ENCODE results near the gene S100A5.
"Not testable (repeated sequence)": the region's sequence is repeated elsewhere in the genome, so short reads cannot be mapped to it uniquely, and the experiment has no call there.

The S100A5 gene

DNA sequence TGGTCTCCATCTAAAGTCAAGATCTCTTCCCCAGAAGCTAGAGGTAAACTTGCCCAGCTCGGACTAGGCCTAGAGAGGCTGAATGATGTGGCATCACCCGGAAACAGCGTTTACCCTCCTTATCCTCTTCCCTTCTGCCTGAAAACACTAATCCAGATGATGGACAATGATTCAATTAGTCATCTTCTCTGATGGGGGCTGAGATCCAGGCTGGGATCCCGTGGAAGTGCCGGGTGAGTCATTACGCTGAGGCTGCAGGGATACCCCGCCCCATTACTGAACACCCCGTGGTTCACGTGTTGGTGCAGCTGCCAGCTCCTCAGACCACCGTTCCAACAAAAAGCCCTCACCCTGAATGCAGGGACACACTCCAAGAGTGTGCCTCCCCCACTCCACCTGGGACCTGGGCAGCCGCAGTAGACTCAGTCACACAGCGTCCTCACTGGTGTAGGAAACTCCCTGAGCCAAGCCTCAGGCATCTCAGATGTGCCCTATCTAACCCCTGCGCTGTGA lies 7.0 kb downstream of the S100A5 start:
- DNase-seq (ENCODE audit: low read depth, low spot score) = no peak

- DNase-seq (ENCODE audit: low read depth, low spot score) = peak; percentile 74
These were observed 7.8 kb downstream of the S100A5 start for GRCh38 chr1:153532769-153533599.

DNA sequence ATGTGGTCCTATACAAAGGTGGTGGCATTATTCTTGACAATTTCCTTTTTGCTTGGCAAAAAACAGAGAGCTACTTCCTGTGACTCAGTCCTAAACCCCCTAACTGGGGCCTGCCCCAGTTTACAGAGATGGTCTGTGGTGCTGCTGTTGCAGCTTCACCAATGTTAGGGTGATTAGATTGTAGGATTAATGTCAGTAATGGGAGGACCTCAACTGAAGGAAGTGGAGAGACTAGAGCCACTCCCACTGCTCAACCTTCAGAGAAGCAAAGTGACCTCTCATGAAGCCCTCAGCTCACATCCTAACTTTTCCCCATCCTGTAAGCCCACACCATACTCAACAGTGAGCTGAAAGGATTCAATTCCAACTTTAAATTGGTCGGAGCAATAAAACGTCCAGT lies 8.6 kb downstream of the S100A5 start:
- DNase-seq (ENCODE audit: low read depth, low spot score) = no peak

DNA sequence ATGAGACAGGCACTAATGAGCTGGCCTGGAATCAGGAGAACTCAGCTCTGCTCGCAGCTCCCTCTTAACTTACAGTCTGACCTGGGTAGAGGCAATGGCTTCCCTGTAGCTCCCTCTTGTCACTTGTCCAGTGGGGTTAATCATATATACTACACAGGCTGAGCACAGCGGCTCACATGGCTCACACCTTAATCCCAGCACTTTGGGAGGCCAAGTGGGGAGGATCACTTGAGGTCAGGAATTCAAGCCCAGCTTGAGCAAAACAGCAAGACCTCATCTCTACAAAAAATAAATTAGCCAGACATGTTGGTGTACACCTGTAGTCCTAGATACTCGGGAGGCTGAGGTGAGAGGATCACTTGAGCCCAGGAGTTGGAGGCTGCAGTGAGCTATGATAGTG lies 9.1 kb downstream of the S100A5 start:
- DNase-seq (ENCODE audit: low read depth, low spot score) = no peak

DNA sequence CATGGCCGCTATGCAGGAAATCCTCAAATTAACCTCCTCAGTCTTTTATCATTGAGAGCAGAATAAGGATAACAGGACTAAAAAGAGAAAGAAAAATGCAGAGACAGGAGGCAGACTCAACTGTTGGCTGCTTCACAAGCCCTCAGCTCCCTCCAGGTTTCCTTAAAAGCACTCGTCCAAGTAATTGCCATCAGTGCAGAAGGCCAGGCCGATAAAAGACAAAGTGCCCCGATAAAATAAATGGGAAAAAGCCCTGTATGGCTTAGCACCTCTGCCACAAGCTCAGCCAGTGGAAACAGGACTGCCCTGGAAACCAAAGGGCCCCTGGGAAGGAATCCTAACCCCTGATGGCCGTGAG lies 13.1 kb downstream of the S100A5 start:
- no peak for DNase-seq (ENCODE audit: low read depth, low spot score)

- DNase-seq (ENCODE audit: low read depth, low spot score) = no peak
These were observed 13.6 kb downstream of the S100A5 start for GRCh38 chr1:153527023-153527682.

- no peak for DNase-seq (ENCODE audit: low read depth, low spot score)
These were observed 14.6 kb downstream of the S100A5 start for GRCh38 chr1:153526132-153526543.

GRCh38 chr1:153525088-153525728 lies 15.5 kb downstream of the S100A5 start:
- no peak for DNase-seq (ENCODE audit: low read depth, low spot score)

GRCh38 chr1:153522353-153523048 lies 18.2 kb downstream of the S100A5 start:
- not testable (repeated sequence) for DNase-seq (ENCODE audit: low read depth, low spot score)

- DNase-seq (ENCODE audit: low read depth, low spot score) = not testable (repeated sequence)
These were observed 18.9 kb downstream of the S100A5 start for GRCh38 chr1:153521808-153522207.

- DNase-seq (ENCODE audit: low read depth, low spot score) = no peak
These were observed 19.8 kb downstream of the S100A5 start for GRCh38 chr1:153520818-153521476.

DNA sequence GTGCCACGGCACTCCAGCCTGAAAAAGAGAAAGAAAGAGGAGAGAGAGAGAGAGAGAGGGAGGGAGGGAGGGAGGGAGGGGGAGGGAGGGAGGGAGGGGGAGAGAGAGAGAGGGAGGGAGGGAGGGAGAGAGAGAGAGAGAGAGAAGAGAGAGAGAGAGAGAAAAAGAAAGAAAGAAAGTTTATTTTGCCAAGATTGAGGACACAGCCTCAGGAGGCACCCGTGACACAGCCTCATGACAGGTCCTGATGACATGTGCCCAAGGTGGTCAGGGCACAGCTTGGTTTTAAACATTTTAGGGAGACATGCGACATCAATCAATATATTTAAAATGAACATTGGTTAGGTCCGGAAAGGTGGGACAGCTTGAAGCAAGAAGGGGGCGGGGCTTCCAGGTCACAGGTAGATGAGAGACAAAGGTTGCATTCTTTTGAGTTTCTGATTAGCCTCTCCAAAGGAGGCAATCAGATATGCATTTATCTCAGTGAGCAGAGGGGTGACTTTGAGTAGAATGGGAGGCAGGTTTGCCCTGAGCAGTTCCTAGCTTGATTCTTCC lies 20.5 kb downstream of the S100A5 start:
- not testable (repeated sequence) for DNase-seq (ENCODE audit: low read depth, low spot score)

DNA sequence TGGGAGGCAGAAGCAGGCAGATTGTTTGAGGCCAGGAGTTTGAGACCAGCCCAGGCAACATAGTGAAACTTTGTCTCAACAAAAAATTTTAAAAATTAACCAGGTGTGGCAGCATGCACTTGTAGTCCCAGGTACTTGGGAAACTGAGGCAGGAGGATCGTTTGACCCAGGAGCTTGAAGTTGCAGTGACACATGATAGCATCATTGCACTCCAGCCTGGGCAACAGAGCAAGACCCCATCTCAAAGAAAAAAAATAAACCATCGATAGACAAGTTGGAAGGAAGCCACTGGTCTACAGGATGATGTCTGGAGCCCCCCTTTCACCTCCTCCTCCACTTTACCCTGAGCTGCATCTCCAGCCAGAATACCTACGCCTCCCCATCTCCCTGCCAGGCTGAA lies 21.5 kb downstream of the S100A5 start:
- DNase-seq (ENCODE audit: low read depth, low spot score) = no peak

DNA sequence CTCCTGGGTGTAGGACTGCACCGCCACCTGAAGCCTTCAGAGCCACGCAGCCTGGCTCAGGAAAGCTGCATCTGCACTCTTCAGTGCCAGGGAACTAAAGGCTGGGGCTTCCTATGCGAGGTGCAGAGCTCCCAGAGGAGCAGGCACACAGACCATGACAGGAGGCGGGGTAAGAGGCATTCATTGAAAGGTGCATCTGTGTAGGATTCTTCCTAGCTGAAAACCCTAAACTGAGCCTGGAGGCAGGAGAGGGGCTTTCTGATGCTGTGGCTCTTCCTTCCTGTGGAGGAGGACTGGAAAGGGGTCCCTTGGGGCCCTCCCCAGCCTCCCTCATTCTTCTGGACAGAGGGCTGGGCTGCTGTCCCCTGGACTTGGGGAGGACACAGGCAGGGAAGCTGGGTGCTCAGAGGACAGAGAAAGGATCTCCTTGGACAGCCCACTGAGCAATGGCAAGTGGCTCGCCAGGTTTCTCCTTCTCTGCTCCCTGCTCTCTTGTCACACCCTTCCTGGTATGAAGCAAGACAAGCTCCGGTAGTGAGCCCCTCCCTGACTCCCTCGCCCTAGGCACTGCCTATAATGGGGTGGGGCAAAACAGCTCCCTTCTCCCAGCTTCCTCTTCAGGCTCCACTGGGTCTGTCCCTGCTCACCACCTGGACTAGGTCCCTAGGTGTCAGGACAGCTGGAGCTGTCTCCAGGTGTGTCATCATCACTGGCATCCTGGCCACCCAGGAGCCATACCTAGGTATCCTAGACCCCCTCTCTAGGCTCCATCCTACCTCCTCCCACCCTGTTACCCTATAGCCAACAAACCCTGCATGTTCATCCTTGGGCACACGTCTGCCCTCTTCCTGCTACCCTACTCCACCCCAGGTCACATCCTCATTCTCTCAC lies 25.0 kb downstream of the S100A5 start:
- DNase-seq (ENCODE audit: low read depth, low spot score) = no peak

GRCh38 chr1:153513666-153514065 lies 27.1 kb downstream of the S100A5 start:
- DNase-seq (ENCODE audit: low read depth, low spot score) = no peak

DNA sequence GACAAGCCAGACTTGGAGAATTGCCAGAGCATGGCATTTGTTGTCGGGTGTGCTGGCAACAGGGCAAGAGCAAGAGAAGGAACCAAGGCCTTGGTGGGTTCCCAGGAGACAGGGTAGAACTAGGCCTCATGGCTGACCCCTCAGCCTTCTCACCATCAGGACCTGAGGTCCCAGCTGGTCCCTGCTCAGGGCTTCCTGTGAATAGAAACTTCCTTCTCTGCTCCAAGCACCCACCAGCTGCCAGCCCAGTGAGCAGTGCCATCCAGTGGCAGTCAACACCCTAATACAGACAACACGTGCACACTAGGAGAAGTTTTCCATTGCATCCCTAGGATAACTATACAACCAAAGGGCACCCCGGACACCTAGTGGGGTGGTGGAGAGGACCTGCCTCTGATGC lies 27.7 kb downstream of the S100A5 start:
- no peak for DNase-seq (ENCODE audit: low read depth, low spot score)

DNA sequence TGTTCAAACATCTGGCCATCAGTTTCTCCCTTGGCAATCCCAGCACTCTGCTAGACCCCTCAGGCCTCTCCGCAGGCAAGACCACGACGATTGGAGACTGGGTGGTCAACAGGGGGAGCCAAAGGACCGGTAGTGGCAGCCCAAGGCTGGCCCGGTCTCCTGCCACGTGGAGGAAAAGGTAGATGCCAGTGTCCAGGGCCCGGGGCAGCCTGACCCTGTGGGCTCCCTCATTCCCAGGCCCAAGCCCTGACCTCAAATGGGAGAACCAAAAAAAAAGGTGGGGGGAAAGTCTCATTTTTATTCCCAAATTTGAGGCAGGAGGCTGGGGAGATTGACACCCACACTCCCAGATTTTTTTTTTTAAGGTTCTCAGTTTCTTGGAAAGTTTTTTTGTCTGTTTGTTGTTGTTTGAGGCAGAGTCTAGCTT lies 29.7 kb downstream of the S100A5 start:
- no peak for DNase-seq (ENCODE audit: low read depth, low spot score)

DNA sequence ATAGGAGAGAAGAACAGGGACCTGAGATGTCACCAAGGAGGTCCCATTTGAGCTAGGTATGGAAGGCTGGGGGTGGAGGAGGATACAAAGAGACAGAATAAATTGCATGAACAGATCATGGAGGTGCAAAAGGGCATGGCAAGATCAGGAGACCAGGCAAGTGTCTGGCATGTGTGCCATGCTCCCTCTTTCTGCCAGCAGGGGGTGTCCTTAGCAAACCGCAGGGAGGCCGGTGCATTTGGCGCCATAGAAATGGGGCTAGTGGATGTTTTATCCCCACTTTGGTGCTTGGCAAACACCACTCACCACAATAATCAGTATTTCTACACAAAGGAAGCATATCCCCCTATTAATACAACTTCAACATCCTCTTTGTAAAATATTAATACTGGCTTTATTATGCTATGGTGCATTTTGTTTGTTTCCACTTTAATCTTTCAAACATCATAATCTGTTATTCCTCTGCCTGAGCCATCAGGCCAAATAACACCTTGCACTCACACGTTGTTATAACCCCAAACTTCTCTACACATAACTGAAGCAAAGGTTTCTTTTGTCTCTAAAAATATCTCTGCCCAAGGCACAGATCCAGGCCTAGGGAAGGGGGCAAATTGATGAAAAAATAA lies 30.9 kb downstream of the S100A5 start:
- no peak for DNase-seq (ENCODE audit: low read depth, low spot score)

DNA sequence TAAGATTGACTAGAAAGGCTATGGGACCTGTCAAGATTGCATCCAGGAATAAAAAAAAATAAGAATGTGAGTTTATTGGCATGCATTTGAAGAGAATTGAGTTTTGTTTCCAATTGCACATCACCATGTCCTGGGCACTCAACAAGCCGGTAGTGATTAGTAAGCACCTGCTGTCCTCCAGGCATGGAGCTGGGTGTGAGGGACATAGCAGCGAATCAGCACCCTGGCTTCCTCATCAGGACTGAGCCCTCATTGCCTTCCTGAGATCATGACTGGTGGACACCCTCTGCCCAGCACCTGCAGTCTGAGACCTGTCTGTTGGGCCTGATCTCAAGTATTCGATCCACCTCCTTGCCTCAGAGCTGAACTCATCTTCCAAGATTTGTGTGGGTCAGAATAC lies 31.7 kb downstream of the S100A5 start:
- DNase-seq (ENCODE audit: low read depth, low spot score) = no peak
